ENCODE measurements around the gene LRRIQ1.
A peak's percentile ranks its signal among the peaks of the same experiment; 100 is the strongest.
"Not testable (repeated sequence)": the region's sequence is repeated elsewhere in the genome, so short reads cannot be mapped to it uniquely, and the experiment has no call there.

Gene LRRIQ1

GRCh38 chr12:85065837-85066482 is 29.8 kb downstream of the LRRIQ1 start:
- peak; percentile 13 for DNase-seq

- DNase-seq, result no peak
Observed at GRCh38 chr12:85072826-85073225, 36.7 kb downstream of the LRRIQ1 start.

- peak; percentile 93 for DNase-seq
Observed at GRCh38 chr12:85076688-85077430, 40.7 kb downstream of the LRRIQ1 start.

- DNase-seq, result no peak
Observed at GRCh38 chr12:85085066-85085465, 48.9 kb downstream of the LRRIQ1 start.

GRCh38 chr12:85089792-85090191 is 53.6 kb downstream of the LRRIQ1 start:
- DNase-seq, result no peak

GRCh38 chr12:85092814-85093370 is 56.7 kb downstream of the LRRIQ1 start:
- no peak for DNase-seq

GRCh38 chr12:85095501-85095900 is 59.4 kb downstream of the LRRIQ1 start:
- DNase-seq, result no peak

GRCh38 chr12:85130646-85131045 is 94.5 kb downstream of the LRRIQ1 start:
- peak; percentile 37 for DNase-seq

- DNase-seq, result peak; percentile 5
Observed at GRCh38 chr12:85138833-85139232, 102.7 kb downstream of the LRRIQ1 start.

- DNase-seq, result no peak
Observed at GRCh38 chr12:85147331-85147730, 111.2 kb downstream of the LRRIQ1 start.

- no peak for DNase-seq
Observed at GRCh38 chr12:85152311-85152729, 116.2 kb downstream of the LRRIQ1 start.

- DNase-seq, result peak; percentile 34
Observed at GRCh38 chr12:85155791-85156190, 119.6 kb downstream of the LRRIQ1 start.

- DNase-seq, result no peak
Observed at GRCh38 chr12:85156569-85156968, 120.4 kb downstream of the LRRIQ1 start.

GRCh38 chr12:85157035-85157603 is 121.0 kb downstream of the LRRIQ1 start:
- DNase-seq, result no peak

- DNase-seq, result no peak
Observed at GRCh38 chr12:85163752-85164321, 127.7 kb downstream of the LRRIQ1 start.

GRCh38 chr12:85179680-85180270 is 143.6 kb downstream of the LRRIQ1 start:
- DNase-seq, result peak; percentile 43

GRCh38 chr12:85182699-85183098 is 146.5 kb downstream of the LRRIQ1 start:
- DNase-seq, result no peak

GRCh38 chr12:85183855-85184254 is 147.7 kb downstream of the LRRIQ1 start:
- no peak for DNase-seq

GRCh38 chr12:85186236-85186635 is 150.1 kb downstream of the LRRIQ1 start:
- DNase-seq, result no peak

GRCh38 chr12:85188619-85189018 is 152.5 kb downstream of the LRRIQ1 start:
- no peak for DNase-seq

- no peak for DNase-seq
Observed at GRCh38 chr12:85190728-85191127, 154.6 kb downstream of the LRRIQ1 start.

GRCh38 chr12:85203809-85204208 is 167.7 kb downstream of the LRRIQ1 start:
- DNase-seq, result not testable (repeated sequence)

- DNase-seq, result no peak
Observed at GRCh38 chr12:85206543-85206942, 170.4 kb downstream of the LRRIQ1 start.

Data from fibroblast of upper back skin (primary cell).